Natural killer cell (primary cell): Measurements from ENCODE around the gene NID2. TPM values are rescaled to one million over a fixed set of nuclear protein-coding genes. Genes with fewer than 3 reads are reported as not detected.

Experiments
- ATAC-seq, 3 donors: fragments of 150-1000 bp in 2 of 3; fragments of 200-7000 bp in 1 of 3; cut with Tn5 transposase; 1 replicate in 1 of 3; 2 replicates in 2 of 3; pipeline ENCODE4 v1.10.0; 2021; ENCODE audit warnings: mild to moderate bottlenecking in 2 of 3, moderate library complexity in 2 of 3
- DNase-seq, 2 donors: peaks; one replicate each; pipeline versions ENCODE4 v3.0.0 to v3.0.0-alpha.2; 2013 to 2021; ENCODE audit warnings: mixed read lengths in 1 of 2
- H3K27ac ChIP-seq: one replicate; pipeline ENCODE4 v1.5.1; 2013; ENCODE audit warnings: mild to moderate bottlenecking, low read length
- H3K27me3 ChIP-seq: one replicate; pipeline ENCODE4 v1.6.1; 2013; ENCODE audit warnings: low read length; ENCODE audit not compliant: control insufficient read depth, insufficient read depth
- H3K36me3 ChIP-seq: one replicate; pipeline ENCODE4 v1.6.1; 2013; ENCODE audit warnings: low read length; ENCODE audit not compliant: control insufficient read depth, insufficient read depth
- H3K4me1 ChIP-seq: one replicate; pipeline ENCODE4 v1.6.1; 2013; ENCODE audit warnings: low read length; ENCODE audit not compliant: control insufficient read depth, insufficient read depth
- H3K4me3 ChIP-seq: one replicate; pipeline ENCODE4 v1.5.1; 2013; ENCODE audit warnings: low read length
- H3K9me3 ChIP-seq: one replicate; pipeline ENCODE4 v1.6.1; 2013; ENCODE audit warnings: low read length; ENCODE audit not compliant: control insufficient read depth, insufficient read depth
- H3K27ac Mint-ChIP-seq, 2 donors: one replicate each; pipeline ENCODE4 v1.8.0; 2022; ENCODE audit warnings: mild to moderate bottlenecking in 2 of 2, mixed read lengths in 2 of 2, moderate library complexity in 1 of 2
- H3K27me3 Mint-ChIP-seq, 2 donors: one replicate each; pipeline ENCODE4 v1.8.0; 2022; ENCODE audit warnings: low read depth in 2 of 2, mixed read lengths in 2 of 2
- H3K36me3 Mint-ChIP-seq: one replicate; pipeline ENCODE4 v1.8.0; 2022; ENCODE audit warnings: mixed read lengths
- H3K4me1 Mint-ChIP-seq, 2 donors: one replicate each; pipeline ENCODE4 v1.8.0; 2022; ENCODE audit warnings: mixed read lengths in 2 of 2
- H3K4me3 Mint-ChIP-seq: one replicate; pipeline ENCODE4 v1.8.0; 2022; ENCODE audit warnings: mild to moderate bottlenecking, moderate library complexity, mixed read lengths
- H3K9me3 Mint-ChIP-seq, 2 donors: one replicate each; pipeline ENCODE4 v1.8.0; 2022; ENCODE audit warnings: mixed read lengths in 2 of 2
- WGBS: methylation state at CpG from one replicate; pipeline ENCODE4 v1.1.7; 2013; ENCODE audit warnings: missing lambda C conversion rate; ENCODE audit not compliant: insufficient coverage; 5-methylcytosine and 5-hydroxymethylcytosine counted together
- intact Hi-C: fragments of 100-400 bp; cut with micrococcal nuclease; formaldehyde crosslinking; loops from one replicate; pipeline ENCODE4 v1.14.2; 2022
- total RNA-seq, 4 donors: library from RNA; stranded (reverse); fragments of 120-200 nt in 1 of 4; gene quantifications; one replicate each; pipeline versions ENCODE4 v1.2.3 to v1.2.4, GENCODE V29; 2013 to 2022
- TF ChIP-seq, protein P1 (sequence below): fragments of 200-600 bp; IDR thresholded peaks from one replicate; pipeline ENCODE4 v1.8.0; 2022; ENCODE audit warnings: antibody characterized with exemption

NID2 gene
- total RNA-seq, 3 donors from 2014 or later (not counting 1 experiment from before 2014, with no cell fraction given) = 0.36 to 0.80 (median 0.40) TPM

DNA sequence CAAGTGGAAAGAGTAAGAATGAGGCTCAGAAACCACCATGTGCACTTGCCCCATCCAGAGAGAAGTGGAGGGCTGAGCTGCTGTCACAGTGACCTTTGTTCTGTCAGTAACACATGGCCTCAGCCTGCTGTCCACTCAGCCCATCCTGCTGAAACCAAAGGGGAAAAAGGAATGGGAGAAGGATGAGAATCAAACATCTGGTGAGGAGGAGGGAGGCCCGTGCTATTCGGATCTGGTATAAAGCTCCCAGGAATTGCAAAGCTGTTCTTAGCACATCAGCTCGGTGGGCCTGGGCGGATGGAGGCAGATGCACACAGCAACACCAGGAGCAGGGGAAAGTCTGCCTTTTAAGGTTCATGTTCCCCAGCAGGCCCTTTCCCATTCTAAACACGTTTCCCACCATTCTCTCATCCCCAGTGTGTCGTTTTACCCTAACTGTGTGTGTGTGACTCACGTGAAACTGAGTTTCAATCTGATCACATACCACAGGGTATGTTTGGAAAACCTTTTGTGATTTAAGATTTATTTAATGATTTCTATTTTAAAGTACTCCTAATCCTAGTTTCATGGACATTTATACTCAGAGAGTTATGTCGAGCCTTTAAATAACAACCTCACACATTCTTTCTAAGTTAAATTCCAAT, 42.7 kb downstream of the NID2 start:
- Mint-ChIP-seq H3K9me3 (no peaks in the 10 kb centered on the region), H3K36me3 (no peaks in the 10 kb centered on the region), H3K27ac (no peak overlapping the region), H3K4me3 (no peak overlapping the region), H3K4me1 (peaks cover 0 to 4% of the 10 kb centered on the region in 2 donors), H3K27me3 (peaks cover 3 to 21% of the 10 kb centered on the region in 2 donors)
- Histone ChIP-seq H3K27me3 (no peaks in the 10 kb centered on the region), H3K4me1 (no peaks in the 10 kb centered on the region), H3K4me3 (no peak overlapping the region), H3K36me3 (no peaks in the 10 kb centered on the region), H3K27ac (no peak overlapping the region), H3K9me3 (no peaks in the 10 kb centered on the region)
- ATAC-seq = no peak
- no peak for DNase-seq
- TF ChIP-seq, protein P1, sequence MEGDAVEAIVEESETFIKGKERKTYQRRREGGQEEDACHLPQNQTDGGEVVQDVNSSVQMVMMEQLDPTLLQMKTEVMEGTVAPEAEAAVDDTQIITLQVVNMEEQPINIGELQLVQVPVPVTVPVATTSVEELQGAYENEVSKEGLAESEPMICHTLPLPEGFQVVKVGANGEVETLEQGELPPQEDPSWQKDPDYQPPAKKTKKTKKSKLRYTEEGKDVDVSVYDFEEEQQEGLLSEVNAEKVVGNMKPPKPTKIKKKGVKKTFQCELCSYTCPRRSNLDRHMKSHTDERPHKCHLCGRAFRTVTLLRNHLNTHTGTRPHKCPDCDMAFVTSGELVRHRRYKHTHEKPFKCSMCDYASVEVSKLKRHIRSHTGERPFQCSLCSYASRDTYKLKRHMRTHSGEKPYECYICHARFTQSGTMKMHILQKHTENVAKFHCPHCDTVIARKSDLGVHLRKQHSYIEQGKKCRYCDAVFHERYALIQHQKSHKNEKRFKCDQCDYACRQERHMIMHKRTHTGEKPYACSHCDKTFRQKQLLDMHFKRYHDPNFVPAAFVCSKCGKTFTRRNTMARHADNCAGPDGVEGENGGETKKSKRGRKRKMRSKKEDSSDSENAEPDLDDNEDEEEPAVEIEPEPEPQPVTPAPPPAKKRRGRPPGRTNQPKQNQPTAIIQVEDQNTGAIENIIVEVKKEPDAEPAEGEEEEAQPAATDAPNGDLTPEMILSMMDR = no peak
- intact Hi-C loops = no loop called here
- WGBS = 80% methylated on average over 6 of the region's 8 CpGs

DNA sequence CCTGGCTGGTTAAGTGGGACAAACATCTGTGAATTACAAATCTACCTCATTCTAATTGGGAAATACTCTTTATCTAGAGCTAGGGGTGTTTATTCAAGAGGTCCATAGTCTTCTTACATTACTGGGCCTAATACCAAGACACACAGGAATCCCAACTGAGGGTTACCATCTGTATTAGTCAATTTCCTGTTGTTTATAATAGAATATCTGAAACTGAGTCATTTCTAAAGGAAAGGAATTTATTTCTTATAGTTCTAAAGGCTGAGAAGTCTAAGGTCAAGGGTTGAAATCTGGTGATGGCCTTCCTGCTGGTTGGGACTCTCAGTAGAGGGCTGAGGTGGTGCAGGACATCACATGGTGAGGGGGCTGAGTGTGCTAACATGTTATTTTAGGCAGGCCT, 43.5 kb downstream of the NID2 start:
- intact Hi-C loops = no loop called here
- TF ChIP-seq, protein P1 = no peak
- H3K27ac ChIP-seq = no peak overlapping the region
- no peaks in the 10 kb centered on the region for H3K36me3 ChIP-seq
- H3K27me3 ChIP-seq = no peaks in the 10 kb centered on the region
- H3K4me3 ChIP-seq = no peak overlapping the region
- H3K27me3 Mint-ChIP-seq = peaks cover 2 to 17% of the 10 kb centered on the region in 2 donors
- no peak overlapping the region for H3K27ac Mint-ChIP-seq
- H3K9me3 Mint-ChIP-seq = no peaks in the 10 kb centered on the region
- ATAC-seq (no peak), DNase-seq (no peak)
- peaks cover 0 to 4% of the 10 kb centered on the region in 2 donors for H3K4me1 Mint-ChIP-seq
- H3K9me3 ChIP-seq = no peaks in the 10 kb centered on the region
- no peaks in the 10 kb centered on the region for H3K4me1 ChIP-seq
- H3K4me3 Mint-ChIP-seq = no peak overlapping the region
- no peaks in the 10 kb centered on the region for H3K36me3 Mint-ChIP-seq

DNA sequence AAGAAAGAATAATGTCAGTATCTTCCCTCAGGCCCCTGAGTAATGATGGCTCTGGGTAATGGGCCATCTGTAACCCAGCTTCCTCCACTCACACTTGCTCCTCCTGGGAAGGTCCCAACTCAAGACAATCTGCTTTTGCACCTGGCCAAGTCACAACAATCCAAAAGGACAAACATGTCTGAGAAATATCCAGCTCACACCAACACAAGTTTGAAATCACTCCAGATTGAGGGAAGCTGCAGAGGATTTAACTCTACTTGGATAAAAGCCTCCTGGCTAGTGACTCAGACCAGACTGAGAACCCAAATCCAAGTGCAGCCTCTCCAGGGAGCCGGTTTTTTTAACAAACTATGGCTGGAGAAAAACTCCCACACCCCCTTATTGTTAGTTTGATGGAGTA, 45.3 kb downstream of the NID2 start:
- no peaks in the 10 kb centered on the region for H3K9me3 Mint-ChIP-seq
- TF ChIP-seq, protein P1 = no peak
- H3K27ac ChIP-seq = no peak overlapping the region
- no peaks in the 10 kb centered on the region for H3K9me3 ChIP-seq
- intact Hi-C loops = no loop called here
- H3K4me3 Mint-ChIP-seq = no peak overlapping the region
- no peak overlapping the region for H3K4me3 ChIP-seq
- H3K4me1 ChIP-seq = no peaks in the 10 kb centered on the region
- H3K36me3 Mint-ChIP-seq = no peaks in the 10 kb centered on the region
- H3K27ac Mint-ChIP-seq = no peak overlapping the region
- peaks cover 0 to 3% of the 10 kb centered on the region in 2 donors for H3K27me3 Mint-ChIP-seq
- H3K36me3 ChIP-seq = no peaks in the 10 kb centered on the region
- no peak for DNase-seq
- ATAC-seq = no peak
- WGBS = no CpG with 5 or more reads among the region's 1 CpG
- peaks cover 0 to 4% of the 10 kb centered on the region in 2 donors for H3K4me1 Mint-ChIP-seq
- H3K27me3 ChIP-seq = no peaks in the 10 kb centered on the region
